Measurements from ENCODE around the gene FLT3.

DNA sequence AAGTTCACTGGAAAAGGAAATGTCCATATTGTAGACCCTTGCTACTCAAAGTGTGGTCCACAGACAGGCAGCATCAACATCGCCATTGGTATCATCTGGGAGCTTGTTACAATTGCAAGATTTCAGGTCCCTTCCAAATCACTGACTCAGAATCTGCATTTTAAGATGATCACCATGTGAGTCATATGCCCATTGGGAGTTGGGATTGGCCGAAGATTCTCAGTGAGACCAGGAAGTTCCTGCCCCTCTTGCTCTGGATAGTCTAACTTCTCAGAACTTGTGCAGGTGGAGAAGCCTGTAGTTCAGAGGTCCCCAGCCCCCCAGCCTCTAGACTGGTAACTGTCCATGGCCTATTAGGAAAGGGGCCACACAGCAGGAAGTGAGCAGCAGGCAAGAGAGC is 63.0 kb downstream of the FLT3 start:
- TF ChIP-seq, protein P1, sequence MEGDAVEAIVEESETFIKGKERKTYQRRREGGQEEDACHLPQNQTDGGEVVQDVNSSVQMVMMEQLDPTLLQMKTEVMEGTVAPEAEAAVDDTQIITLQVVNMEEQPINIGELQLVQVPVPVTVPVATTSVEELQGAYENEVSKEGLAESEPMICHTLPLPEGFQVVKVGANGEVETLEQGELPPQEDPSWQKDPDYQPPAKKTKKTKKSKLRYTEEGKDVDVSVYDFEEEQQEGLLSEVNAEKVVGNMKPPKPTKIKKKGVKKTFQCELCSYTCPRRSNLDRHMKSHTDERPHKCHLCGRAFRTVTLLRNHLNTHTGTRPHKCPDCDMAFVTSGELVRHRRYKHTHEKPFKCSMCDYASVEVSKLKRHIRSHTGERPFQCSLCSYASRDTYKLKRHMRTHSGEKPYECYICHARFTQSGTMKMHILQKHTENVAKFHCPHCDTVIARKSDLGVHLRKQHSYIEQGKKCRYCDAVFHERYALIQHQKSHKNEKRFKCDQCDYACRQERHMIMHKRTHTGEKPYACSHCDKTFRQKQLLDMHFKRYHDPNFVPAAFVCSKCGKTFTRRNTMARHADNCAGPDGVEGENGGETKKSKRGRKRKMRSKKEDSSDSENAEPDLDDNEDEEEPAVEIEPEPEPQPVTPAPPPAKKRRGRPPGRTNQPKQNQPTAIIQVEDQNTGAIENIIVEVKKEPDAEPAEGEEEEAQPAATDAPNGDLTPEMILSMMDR (IDR thresholded peaks at IDR 0.05) = no peak
- TF ChIP-seq POLR2AphosphoS5 (IDR thresholded peaks at IDR 0.05) = no peak

All from esophagus muscularis mucosa (tissue), 3 donors.